K562 (cell line): ENCODE results near the gene HSD17B2. TPM values are rescaled to one million over a fixed set of nuclear protein-coding genes. Genes with fewer than 3 reads are reported as not detected.

Experiments used
- CHD7 ChIP-seq: fragments of 200-600 bp; sonication (generic); IDR thresholded peaks from one replicate; pipeline ENCODE4 v1.6.1; 2012; ENCODE audit warnings: mild to moderate bottlenecking, low read depth, low read length, inconsistent platforms
- DDX20 ChIP-seq: fragments of 450-650 bp; IDR thresholded peaks from 2 replicates; pipeline ENCODE4 v1.6.1; 2016; ENCODE audit warnings: missing genetic modification characterization, low read depth, mild to moderate bottlenecking, missing compliant biosample characterization, moderate library complexity
- MYC ChIP-seq, 2 experiments: fragments of 250-450 bp in 1 of 2; sonication (Bioruptor Pico) in 1 of 2; IDR thresholded peaks; 2 replicates each; pipeline versions ENCODE4 v1.5.1 to v1.6.1; 2012 to 2021; ENCODE audit warnings: low read depth in 2 of 2, borderline replicate concordance in 1 of 2, improper control_type of control experiment in 1 of 2, low read length in 1 of 2, mild to moderate bottlenecking in 1 of 2, moderate library complexity in 1 of 2
- polyA plus RNA-seq, 8 experiments: library from polyadenylated mRNA; depleted of rRNA in 4 of 8; stranded (reverse) in 5 of 8; unstranded in 3 of 8; fragments of >200 nt; fragmentation: Nextera tagmentation in 2 of 8; fragmentation: Illumina TruSeq in 1 of 8; extraction: Ambion mirVana in 2 of 8; extraction: Trizol in 1 of 8; gene quantifications; 2 replicates each; pipeline versions ENCODE4 v1.2.1 to v1.2.3, GENCODE V29; 2011 to 2014; ENCODE audit warnings: inconsistent platforms in 1 of 8, missing spikeins in 1 of 8
- total RNA-seq, 7 experiments: library from RNA; depleted of rRNA in 6 of 7; stranded (reverse); fragments of >200 nt in 6 of 7; fragmentation: Illumina TruSeq in 2 of 7; extraction: Trizol in 2 of 7; gene quantifications; 2 replicates each; pipeline versions ENCODE4 v1.2.1 to v1.2.3, GENCODE V29; 2011 to 2021; ENCODE audit warnings: low replicate concordance in 1 of 7

Gene HSD17B2
- total and polyA plus RNA-seq, 9 of the 15 experiments (the other 6 are each of a cell fraction or from before 2014, with no cell fraction given) = not detected

GRCh38 chr16:82081264-82081663 is 46.2 kb downstream of the HSD17B2 start (continued):
- TF ChIP-seq CHD7 (no peak), DDX20 (tag) (no peak), MYC (IDR thresholded peaks at IDR 0.05; ENCODE audit: low read depth, low read length) (no peak), MYC (CRISPR knock-in tag; IDR thresholded peaks at IDR 0.05; ENCODE audit: borderline replicate concordance, low read depth) (no peak)
